Measurements from ENCODE around the gene ZCCHC2. TPM values are rescaled to one million over a fixed set of nuclear protein-coding genes. Genes with fewer than 3 reads are reported as not detected.

Gene ZCCHC2
- total and polyA plus RNA-seq, 2 of the 4 experiments (the other 2 are of a cell fraction) = 3.2 to 3.6 TPM

DNA sequence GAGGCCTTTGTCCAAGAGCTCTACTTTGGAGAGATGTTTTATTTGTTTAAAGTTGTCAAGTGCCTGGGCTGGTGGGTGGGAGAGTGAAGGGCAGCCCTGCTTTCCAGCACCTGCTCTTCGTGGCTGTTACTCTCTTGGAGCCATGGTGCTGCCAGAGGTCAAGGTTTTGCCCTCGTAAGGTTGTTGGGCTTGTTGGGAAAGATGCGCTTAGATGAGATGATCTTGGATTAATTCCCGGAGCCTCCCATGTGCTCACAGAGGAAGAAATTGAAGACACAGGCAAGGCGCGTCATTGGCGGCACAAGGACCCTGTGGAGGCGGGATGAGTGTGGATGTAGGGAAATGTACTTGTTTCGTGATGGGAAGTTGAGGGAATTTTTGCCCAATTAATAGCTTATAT is 27.9 kb downstream of the ZCCHC2 start:
- DNase-seq (no peak), ATAC-seq (ENCODE audit: low read depth) (no peak)
- H3K4me3 ChIP-seq (ENCODE audit: insufficient read depth, low read depth, low read length) = no peak overlapping the region
- WGBS, 2 experiments (ENCODE audit: extremely low coverage in 2 of 2, insufficient read length in 1 of 2) = no CpG with 5 or more reads among the region's 9 CpGs
- no peak overlapping the region for H4K5ac ChIP-seq (ENCODE audit: low read depth, low read length)
- TF ChIP-seq CHD1 (IDR thresholded peaks at IDR 0.05; ENCODE audit: low read depth, low read length) = no peak
- no peak for TF ChIP-seq CEBPB (IDR thresholded peaks at IDR 0.05; ENCODE audit: low read depth, low read length)
- TF ChIP-seq NFE2L2 (IDR thresholded peaks at IDR 0.05; ENCODE audit: low read depth, low read length) = no peak
- TF ChIP-seq FOS (IDR thresholded peaks at IDR 0.05; ENCODE audit: low read depth, low read length) = no peak
- TF ChIP-seq, protein P1, sequence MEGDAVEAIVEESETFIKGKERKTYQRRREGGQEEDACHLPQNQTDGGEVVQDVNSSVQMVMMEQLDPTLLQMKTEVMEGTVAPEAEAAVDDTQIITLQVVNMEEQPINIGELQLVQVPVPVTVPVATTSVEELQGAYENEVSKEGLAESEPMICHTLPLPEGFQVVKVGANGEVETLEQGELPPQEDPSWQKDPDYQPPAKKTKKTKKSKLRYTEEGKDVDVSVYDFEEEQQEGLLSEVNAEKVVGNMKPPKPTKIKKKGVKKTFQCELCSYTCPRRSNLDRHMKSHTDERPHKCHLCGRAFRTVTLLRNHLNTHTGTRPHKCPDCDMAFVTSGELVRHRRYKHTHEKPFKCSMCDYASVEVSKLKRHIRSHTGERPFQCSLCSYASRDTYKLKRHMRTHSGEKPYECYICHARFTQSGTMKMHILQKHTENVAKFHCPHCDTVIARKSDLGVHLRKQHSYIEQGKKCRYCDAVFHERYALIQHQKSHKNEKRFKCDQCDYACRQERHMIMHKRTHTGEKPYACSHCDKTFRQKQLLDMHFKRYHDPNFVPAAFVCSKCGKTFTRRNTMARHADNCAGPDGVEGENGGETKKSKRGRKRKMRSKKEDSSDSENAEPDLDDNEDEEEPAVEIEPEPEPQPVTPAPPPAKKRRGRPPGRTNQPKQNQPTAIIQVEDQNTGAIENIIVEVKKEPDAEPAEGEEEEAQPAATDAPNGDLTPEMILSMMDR (conservative IDR thresholded peaks at IDR 0.05; ENCODE audit: low read depth, low read length) = no peak
- TF ChIP-seq MXI1 (IDR thresholded peaks at IDR 0.05; ENCODE audit: borderline replicate concordance, low read depth, low read length) = no peak
- TF ChIP-seq POLR2A (IDR thresholded peaks at IDR 0.05; ENCODE audit: low read depth, low read length) = no peak
- TF ChIP-seq BHLHE40 (IDR thresholded peaks at IDR 0.05; ENCODE audit: low read depth, low read length) = no peak
- TF ChIP-seq MAFK (IDR thresholded peaks at IDR 0.05; ENCODE audit: low read depth, low read length) = no peak
- TF ChIP-seq SMC3 (IDR thresholded peaks at IDR 0.05; ENCODE audit: low read depth, low read length) = no peak
- no peak for TF ChIP-seq MAZ (IDR thresholded peaks at IDR 0.05; ENCODE audit: borderline replicate concordance, low read depth, low read length)
- no peak for TF ChIP-seq RAD21 (IDR thresholded peaks at IDR 0.05; ENCODE audit: low read length)
- TF ChIP-seq, protein P2, sequence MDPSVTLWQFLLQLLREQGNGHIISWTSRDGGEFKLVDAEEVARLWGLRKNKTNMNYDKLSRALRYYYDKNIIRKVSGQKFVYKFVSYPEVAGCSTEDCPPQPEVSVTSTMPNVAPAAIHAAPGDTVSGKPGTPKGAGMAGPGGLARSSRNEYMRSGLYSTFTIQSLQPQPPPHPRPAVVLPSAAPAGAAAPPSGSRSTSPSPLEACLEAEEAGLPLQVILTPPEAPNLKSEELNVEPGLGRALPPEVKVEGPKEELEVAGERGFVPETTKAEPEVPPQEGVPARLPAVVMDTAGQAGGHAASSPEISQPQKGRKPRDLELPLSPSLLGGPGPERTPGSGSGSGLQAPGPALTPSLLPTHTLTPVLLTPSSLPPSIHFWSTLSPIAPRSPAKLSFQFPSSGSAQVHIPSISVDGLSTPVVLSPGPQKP (IDR thresholded peaks at IDR 0.05; ENCODE audit: borderline replicate concordance, low read depth, low read length) = no peak
- TF ChIP-seq RFX5 (IDR thresholded peaks at IDR 0.05; ENCODE audit: low read depth, low read length) = no peak
- no peak for TF ChIP-seq RCOR1 (IDR thresholded peaks at IDR 0.05; ENCODE audit: insufficient replicate concordance, low read length)
- TF ChIP-seq, protein P3, sequence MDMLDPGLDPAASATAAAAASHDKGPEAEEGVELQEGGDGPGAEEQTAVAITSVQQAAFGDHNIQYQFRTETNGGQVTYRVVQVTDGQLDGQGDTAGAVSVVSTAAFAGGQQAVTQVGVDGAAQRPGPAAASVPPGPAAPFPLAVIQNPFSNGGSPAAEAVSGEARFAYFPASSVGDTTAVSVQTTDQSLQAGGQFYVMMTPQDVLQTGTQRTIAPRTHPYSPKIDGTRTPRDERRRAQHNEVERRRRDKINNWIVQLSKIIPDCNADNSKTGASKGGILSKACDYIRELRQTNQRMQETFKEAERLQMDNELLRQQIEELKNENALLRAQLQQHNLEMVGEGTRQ (IDR thresholded peaks at IDR 0.05; ENCODE audit: low read depth, low read length) = no peak
- H4K20me1 ChIP-seq (ENCODE audit: insufficient read depth, low read length) = no peaks in the 10 kb centered on the region
- CTCF ChIA-PET = no interaction called here
- BruUV-seq (replicated peaks) = no TSS peak
- no peak overlapping the region for H2BK20ac ChIP-seq (ENCODE audit: low read depth, low read length)
- H3K23ac ChIP-seq (ENCODE audit: low read depth, low read length) = no peak overlapping the region
- no peak overlapping the region for H4K8ac ChIP-seq (ENCODE audit: low read depth in 2 of 2, low read length in 2 of 2)
- dilution Hi-C loops (cut with HindIII; ENCODE audit: low sequenced_read_pairs, unreplicated experiment) (no loop called here), intact Hi-C loops (cut with micrococcal nuclease) (no loop called here), in situ Hi-C loops (cut with MboI; ENCODE audit: low sequenced_read_pairs) (loop anchor here (25.0 kb wide), 1 partner anchor 263 kb away; no protein-coding TSS in a partner anchor)
- no peak overlapping the region for H3K27ac ChIP-seq (ENCODE audit: insufficient read depth, low read length)
- H2AK9ac ChIP-seq (replicated peaks; ENCODE audit: low read depth, low read length, poor library complexity) = no peak overlapping the region
- peaks cover 2% of the 10 kb centered on the region; the same call in 1 of the 2 replicates for H3K4me1 ChIP-seq (ENCODE audit: control insufficient read depth, insufficient read depth, low read length)
- H3K14ac ChIP-seq (replicated peaks; ENCODE audit: low read depth, low read length) = no peak overlapping the region
- H2AK5ac ChIP-seq (ENCODE audit: low read depth, low read length) = no peak overlapping the region
- no peaks in the 10 kb centered on the region for H3K79me1 ChIP-seq (ENCODE audit: low read depth in 1 of 2, low read length in 2 of 2)
- H2AFZ ChIP-seq (replicated peaks; ENCODE audit: low read length, poor library complexity) = no peak overlapping the region
- no peak overlapping the region for H3K4ac ChIP-seq (ENCODE audit: low read depth, low read length)
- H3K9ac ChIP-seq (ENCODE audit: low read depth, low read length) = no peak overlapping the region
- POLR2A ChIA-PET (ENCODE audit: unreplicated experiment) = no interaction called here
- peaks cover 13% of the 10 kb centered on the region for H3K36me3 ChIP-seq (ENCODE audit: control insufficient read depth, insufficient read depth, low read length)
- no peak overlapping the region for H4K91ac ChIP-seq (ENCODE audit: insufficient read depth, low read depth, low read length)
- H3K56ac ChIP-seq (ENCODE audit: extremely low read depth, insufficient read depth, low read length) = no peak overlapping the region
- H2BK15ac ChIP-seq (ENCODE audit: low read depth, low read length) = no peak overlapping the region
- no peak overlapping the region for H3K4me2 ChIP-seq (ENCODE audit: low read depth, low read length)
- no peak overlapping the region for H2BK5ac ChIP-seq (ENCODE audit: low read depth, low read length, poor library complexity, severe bottlenecking)
- no peaks in the 10 kb centered on the region; the same call in 1 of the 2 replicates for H3K9me1 ChIP-seq (ENCODE audit: insufficient read depth, low read length)
- no peak overlapping the region for H2BK120ac ChIP-seq (ENCODE audit: low read depth, low read length)
- H3K18ac ChIP-seq (ENCODE audit: low read depth, low read length) = no peak overlapping the region
- no peaks in the 10 kb centered on the region for H3K9me3 ChIP-seq (ENCODE audit: control insufficient read depth, insufficient read depth, low read length)
- H3K27me3 ChIP-seq (ENCODE audit: control insufficient read depth, insufficient read depth, low read length) = no peaks in the 10 kb centered on the region

All from IMR-90 (cell line).